ENCODE data around the gene PAX6. TPM values are rescaled to one million over a fixed set of nuclear protein-coding genes. Genes with fewer than 3 reads are reported as not detected.

PAX6 gene
- total RNA-seq, 2 experiments from 2014 or later, result not detected

- Histone ChIP-seq H3K4me2 (ENCODE audit: low read length) (no peak overlapping the region), H2AFZ (ENCODE audit: low read length) (no peak overlapping the region), H3K4me1 (ENCODE audit: insufficient read depth, low read length, poor library complexity, severe bottlenecking) (no peaks in the 10 kb centered on the region), H3K9me3 (ENCODE audit: low read length) (no peaks in the 10 kb centered on the region), H3K9me2 (ENCODE audit: insufficient read depth, low read length) (no peaks in the 10 kb centered on the region), H3K27ac (ENCODE audit: low read depth, low read length, poor library complexity, severe bottlenecking) (no peak overlapping the region), H3K4me3 (ENCODE audit: low read depth, low read length, poor library complexity, severe bottlenecking) (no peak overlapping the region), H3K36me3 (ENCODE audit: insufficient read depth, low read length) (no peaks in the 10 kb centered on the region), H4K20me1 (ENCODE audit: insufficient read depth, low read length) (no peaks in the 10 kb centered on the region), H3K79me2 (ENCODE audit: insufficient read depth, low read depth, low read length) (no peaks in the 10 kb centered on the region)
- DNase-seq (ENCODE audit: low spot score), result no peak
- CTCF ChIA-PET (ENCODE audit: unreplicated experiment), result no interaction called here
- POLR2A ChIA-PET, result interaction anchor here (0.7 kb wide), 1 partner anchor 528 kb away, joined by 3 read pairs; no protein-coding TSS in a partner anchor
- intact Hi-C loops (cut with micrococcal nuclease; ENCODE audit: unreplicated experiment), result no loop called here
- BruUV-seq (replicated peaks), result no TSS peak
- TF ChIP-seq EZH2phosphoT487 (IDR thresholded peaks at IDR 0.05; ENCODE audit: borderline replicate concordance, low read depth, low read length), result no peak
- TF ChIP-seq, protein P1, sequence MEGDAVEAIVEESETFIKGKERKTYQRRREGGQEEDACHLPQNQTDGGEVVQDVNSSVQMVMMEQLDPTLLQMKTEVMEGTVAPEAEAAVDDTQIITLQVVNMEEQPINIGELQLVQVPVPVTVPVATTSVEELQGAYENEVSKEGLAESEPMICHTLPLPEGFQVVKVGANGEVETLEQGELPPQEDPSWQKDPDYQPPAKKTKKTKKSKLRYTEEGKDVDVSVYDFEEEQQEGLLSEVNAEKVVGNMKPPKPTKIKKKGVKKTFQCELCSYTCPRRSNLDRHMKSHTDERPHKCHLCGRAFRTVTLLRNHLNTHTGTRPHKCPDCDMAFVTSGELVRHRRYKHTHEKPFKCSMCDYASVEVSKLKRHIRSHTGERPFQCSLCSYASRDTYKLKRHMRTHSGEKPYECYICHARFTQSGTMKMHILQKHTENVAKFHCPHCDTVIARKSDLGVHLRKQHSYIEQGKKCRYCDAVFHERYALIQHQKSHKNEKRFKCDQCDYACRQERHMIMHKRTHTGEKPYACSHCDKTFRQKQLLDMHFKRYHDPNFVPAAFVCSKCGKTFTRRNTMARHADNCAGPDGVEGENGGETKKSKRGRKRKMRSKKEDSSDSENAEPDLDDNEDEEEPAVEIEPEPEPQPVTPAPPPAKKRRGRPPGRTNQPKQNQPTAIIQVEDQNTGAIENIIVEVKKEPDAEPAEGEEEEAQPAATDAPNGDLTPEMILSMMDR (conservative IDR thresholded peaks at IDR 0.05; ENCODE audit: low read length), result no peak
Measured at GRCh38 chr11:31818425-31818755, 7.3 kb upstream of the PAX6 start.

- no peaks in the 10 kb centered on the region for H3K79me2 ChIP-seq (ENCODE audit: insufficient read depth, low read depth, low read length)
- BruUV-seq (replicated peaks), result no TSS peak
- no peak overlapping the region for H3K27ac ChIP-seq (ENCODE audit: low read depth, low read length, poor library complexity, severe bottlenecking)
- ChIA-PET POLR2A (no interaction called here), CTCF (ENCODE audit: unreplicated experiment) (no interaction called here)
- H3K9me2 ChIP-seq (ENCODE audit: insufficient read depth, low read length), result no peaks in the 10 kb centered on the region
- no peaks in the 10 kb centered on the region for H4K20me1 ChIP-seq (ENCODE audit: insufficient read depth, low read length)
- intact Hi-C loops (cut with micrococcal nuclease; ENCODE audit: unreplicated experiment), result no loop called here
- no peaks in the 10 kb centered on the region for H3K9me3 ChIP-seq (ENCODE audit: low read length)
- TF ChIP-seq, protein P1 (conservative IDR thresholded peaks at IDR 0.05; ENCODE audit: low read length), result no peak
- no peak for TF ChIP-seq EZH2phosphoT487 (IDR thresholded peaks at IDR 0.05; ENCODE audit: borderline replicate concordance, low read depth, low read length)
- H3K4me3 ChIP-seq (ENCODE audit: low read depth, low read length, poor library complexity, severe bottlenecking), result no peak overlapping the region
- H2AFZ ChIP-seq (ENCODE audit: low read length), result no peak overlapping the region
- no peaks in the 10 kb centered on the region for H3K4me1 ChIP-seq (ENCODE audit: insufficient read depth, low read length, poor library complexity, severe bottlenecking)
- no peaks in the 10 kb centered on the region for H3K36me3 ChIP-seq (ENCODE audit: insufficient read depth, low read length)
- DNase-seq (ENCODE audit: low spot score), result no peak
- no peak overlapping the region for H3K4me2 ChIP-seq (ENCODE audit: low read length)
Measured at GRCh38 chr11:31817621-31818424, 6.7 kb upstream of the PAX6 start.

- Histone ChIP-seq H4K20me1 (ENCODE audit: insufficient read depth, low read length) (no peaks in the 10 kb centered on the region), H2AFZ (ENCODE audit: low read length) (no peak overlapping the region), H3K79me2 (ENCODE audit: insufficient read depth, low read depth, low read length) (no peaks in the 10 kb centered on the region), H3K9me2 (ENCODE audit: insufficient read depth, low read length) (no peaks in the 10 kb centered on the region), H3K4me2 (ENCODE audit: low read length) (no peak overlapping the region), H3K4me3 (ENCODE audit: low read depth, low read length, poor library complexity, severe bottlenecking) (no peak overlapping the region), H3K4me1 (ENCODE audit: insufficient read depth, low read length, poor library complexity, severe bottlenecking) (no peaks in the 10 kb centered on the region), H3K36me3 (ENCODE audit: insufficient read depth, low read length) (no peaks in the 10 kb centered on the region), H3K27ac (ENCODE audit: low read depth, low read length, poor library complexity, severe bottlenecking) (no peak overlapping the region), H3K9me3 (ENCODE audit: low read length) (no peaks in the 10 kb centered on the region)
- intact Hi-C loops (cut with micrococcal nuclease; ENCODE audit: unreplicated experiment), result no loop called here
- DNase-seq (ENCODE audit: low spot score), result no peak
- CTCF ChIA-PET (ENCODE audit: unreplicated experiment), result no interaction called here
- TF ChIP-seq, protein P1 (conservative IDR thresholded peaks at IDR 0.05; ENCODE audit: low read length), result no peak
- TF ChIP-seq EZH2phosphoT487 (IDR thresholded peaks at IDR 0.05; ENCODE audit: borderline replicate concordance, low read depth, low read length), result no peak
- POLR2A ChIA-PET, result no interaction called here
- no TSS peak for BruUV-seq (replicated peaks)
Measured at GRCh38 chr11:31817054-31817620, 6.0 kb upstream of the PAX6 start.

Data from OCI-LY7 (cell line).